ENCODE data around the gene PEX6. TPM values are rescaled to one million over a fixed set of nuclear protein-coding genes. Genes with fewer than 3 reads are reported as not detected.

Gene PEX6
- total RNA-seq, 1 experiment from 2014 or later: 19.2 TPM

DNA sequence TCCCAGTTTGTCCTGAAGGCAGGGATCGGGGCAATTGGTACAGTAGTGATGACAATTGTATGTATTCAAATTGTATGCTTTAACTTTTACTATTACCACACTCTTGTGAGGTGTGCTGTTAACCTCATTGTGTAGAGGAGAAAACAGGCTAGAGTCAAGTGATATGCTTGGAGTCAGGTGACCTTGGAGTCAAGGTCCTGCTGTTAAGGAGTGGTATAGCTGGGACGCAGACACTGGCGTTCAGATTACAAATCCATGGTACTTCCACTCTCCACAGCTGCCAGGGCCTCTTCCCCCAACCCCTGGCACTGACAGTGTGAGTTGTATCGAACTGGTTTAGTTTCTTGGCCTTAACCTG is 39.2 kb downstream of the PEX6 start:
- in situ Hi-C loops (cut with HindIII; ENCODE audit: low sequenced_read_pairs): no loop called here
- DNase-seq (ENCODE audit: low spot score): no peak

DNA sequence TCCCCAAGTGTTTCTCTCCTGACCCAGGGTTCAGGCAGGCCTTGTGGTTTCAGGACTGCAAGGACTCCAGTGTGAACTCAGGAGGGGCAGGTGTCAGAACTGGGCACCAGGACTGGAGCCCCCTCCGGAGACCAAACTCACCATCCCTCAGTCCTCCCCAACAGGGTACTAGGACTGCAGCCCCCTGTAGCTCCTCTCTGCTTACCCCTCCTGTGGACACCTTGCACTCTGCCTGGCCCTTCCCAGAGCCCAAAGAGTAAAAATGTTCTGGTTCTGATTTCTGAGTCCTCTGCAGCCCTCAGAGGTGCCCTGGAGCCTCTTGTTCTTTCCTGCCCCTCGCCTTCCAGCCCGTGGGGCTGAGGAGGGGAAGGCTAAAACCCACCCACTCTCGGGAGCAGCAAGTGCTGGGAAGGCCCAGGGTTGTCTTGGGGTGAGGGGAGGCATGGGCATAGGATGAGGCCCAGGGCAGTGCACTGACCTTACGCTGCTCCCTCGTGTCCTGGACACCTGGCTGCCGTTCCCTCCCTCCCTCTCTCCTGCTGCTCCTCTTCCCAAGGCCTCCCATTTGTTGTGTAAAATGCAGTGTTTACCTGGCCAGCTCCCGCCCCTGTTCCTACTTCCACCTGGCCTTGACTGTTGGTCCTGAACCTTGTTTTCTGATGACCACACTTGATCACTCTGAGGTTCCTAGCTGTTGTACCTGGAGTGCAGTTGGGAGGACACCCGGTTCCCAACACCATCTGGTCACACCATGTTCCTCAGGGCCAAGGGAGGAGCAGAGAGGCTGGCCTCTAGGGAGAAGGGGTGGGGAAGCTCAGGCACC is 39.8 kb downstream of the PEX6 start:
- no peak for DNase-seq (ENCODE audit: low spot score)

DNA sequence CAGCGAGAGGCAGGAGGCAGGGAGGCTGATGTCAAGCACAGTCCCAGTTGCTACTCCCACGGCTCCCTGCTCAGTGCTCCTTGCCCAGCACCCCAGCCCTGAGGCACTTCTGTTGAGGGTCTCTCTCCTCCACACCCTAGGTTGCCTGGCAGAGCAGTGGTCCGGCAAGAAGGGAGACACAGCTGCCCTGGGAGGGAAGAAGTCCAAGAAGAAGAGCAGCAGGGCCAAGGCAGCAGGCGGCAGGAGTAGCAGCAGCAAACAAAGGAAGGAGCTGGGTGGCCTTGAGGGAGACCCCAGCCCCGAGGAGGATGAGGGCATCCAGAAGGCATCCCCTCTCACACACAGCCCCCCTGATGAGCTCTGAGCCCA is 40.6 kb downstream of the PEX6 start:
- in situ Hi-C loops (cut with HindIII; ENCODE audit: low sequenced_read_pairs): no loop called here
- no peak for DNase-seq (ENCODE audit: low spot score)

More for the DNA sequence above, 39.8 kb downstream of the PEX6 start:
- in situ Hi-C loops (cut with HindIII; ENCODE audit: low sequenced_read_pairs): no loop called here

GRCh38 chr6:42937548-42938427 is 41.2 kb downstream of the PEX6 start:
- in situ Hi-C loops (cut with HindIII; ENCODE audit: low sequenced_read_pairs): no loop called here
- no peak for DNase-seq (ENCODE audit: low spot score)

- in situ Hi-C loops (cut with HindIII; ENCODE audit: low sequenced_read_pairs): no loop called here
- no peak for DNase-seq (ENCODE audit: low spot score)
These were observed 42.6 kb downstream of the PEX6 start for GRCh38 chr6:42936398-42936797.

GRCh38 chr6:42935322-42935721 is 43.7 kb downstream of the PEX6 start:
- in situ Hi-C loops (cut with HindIII; ENCODE audit: low sequenced_read_pairs): no loop called here
- no peak for DNase-seq (ENCODE audit: low spot score)

DNA sequence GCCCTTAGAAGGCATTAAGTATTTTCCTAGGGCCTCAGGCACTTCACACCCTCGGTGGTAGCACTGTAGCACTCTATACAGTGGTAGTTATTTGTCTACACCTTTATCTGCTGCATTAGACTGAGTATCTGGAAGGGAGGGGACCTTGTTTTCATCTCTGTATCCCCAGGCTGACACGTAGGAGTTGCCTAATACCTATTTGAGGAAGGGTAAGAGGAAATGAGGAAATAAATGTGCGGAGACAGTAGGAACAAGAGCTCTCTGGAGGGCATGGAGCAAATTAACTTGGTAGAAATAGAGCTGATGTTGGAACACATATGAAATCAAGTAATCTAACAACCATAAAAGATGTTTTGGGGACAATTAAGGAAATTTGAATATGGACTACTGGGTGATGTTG is 45.8 kb downstream of the PEX6 start:
- no peak for DNase-seq (ENCODE audit: low spot score)
- in situ Hi-C loops (cut with HindIII; ENCODE audit: low sequenced_read_pairs): no loop called here

GRCh38 chr6:42932412-42932811 is 46.6 kb downstream of the PEX6 start:
- DNase-seq (ENCODE audit: low spot score): no peak
- in situ Hi-C loops (cut with HindIII; ENCODE audit: low sequenced_read_pairs): no loop called here

- DNase-seq (ENCODE audit: low spot score): no peak
- in situ Hi-C loops (cut with HindIII; ENCODE audit: low sequenced_read_pairs): no loop called here
These were observed 49.1 kb downstream of the PEX6 start for GRCh38 chr6:42929821-42930360.

DNA sequence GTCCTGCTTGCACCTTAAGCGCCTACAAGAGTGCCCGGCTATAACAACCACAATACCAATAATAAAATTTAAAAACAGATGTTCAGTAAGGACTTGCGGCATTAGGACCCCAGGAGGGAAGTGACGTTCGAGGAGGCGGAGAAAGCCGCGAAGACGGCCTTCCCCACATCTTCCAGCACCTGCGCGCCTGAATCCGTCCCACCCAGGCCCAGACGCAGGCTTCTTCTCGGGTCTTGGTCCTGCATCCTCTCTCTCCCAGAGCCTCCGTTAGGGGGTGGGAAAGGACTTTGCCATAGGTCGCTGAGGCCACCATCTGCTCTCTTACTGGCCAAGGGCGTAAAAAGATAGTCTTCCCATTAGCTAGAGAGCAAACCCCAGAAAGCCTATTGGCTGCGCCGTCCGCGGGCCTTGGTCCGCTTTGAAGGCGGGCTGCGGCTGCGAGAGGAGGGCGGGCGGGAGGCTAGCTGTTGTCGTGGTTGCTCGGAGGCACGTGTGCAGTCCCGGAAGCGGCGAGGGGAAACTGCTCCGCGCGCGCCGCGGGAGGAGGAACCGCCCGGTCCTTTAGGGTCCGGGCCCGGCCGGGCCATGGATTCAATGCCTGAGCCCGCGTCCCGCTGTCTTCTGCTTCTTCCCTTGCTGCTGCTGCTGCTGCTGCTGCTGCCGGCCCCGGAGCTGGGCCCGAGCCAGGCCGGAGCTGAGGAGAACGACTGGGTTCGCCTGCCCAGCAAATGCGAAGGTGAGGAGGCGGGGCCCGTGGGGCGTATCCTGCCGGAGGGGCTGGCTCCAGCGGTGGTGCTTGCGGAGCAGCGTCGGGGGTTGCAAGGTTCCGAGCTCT is 49.8 kb downstream of the PEX6 start, which contains the start of gene CNPY3:
TSS of gene CNPY3 (plus strand) at position 495 of the 835 bp plus-strand sequence. CDS start at position 586, 91 bp downstream.
- in situ Hi-C loops (cut with HindIII; ENCODE audit: low sequenced_read_pairs): no loop called here
- DNase-seq (ENCODE audit: low spot score): peak; percentile 99

- DNase-seq (ENCODE audit: low spot score): no peak
- in situ Hi-C loops (cut with HindIII; ENCODE audit: low sequenced_read_pairs): no loop called here
These were observed 53.6 kb downstream of the PEX6 start for GRCh38 chr6:42925248-42925857.

DNA sequence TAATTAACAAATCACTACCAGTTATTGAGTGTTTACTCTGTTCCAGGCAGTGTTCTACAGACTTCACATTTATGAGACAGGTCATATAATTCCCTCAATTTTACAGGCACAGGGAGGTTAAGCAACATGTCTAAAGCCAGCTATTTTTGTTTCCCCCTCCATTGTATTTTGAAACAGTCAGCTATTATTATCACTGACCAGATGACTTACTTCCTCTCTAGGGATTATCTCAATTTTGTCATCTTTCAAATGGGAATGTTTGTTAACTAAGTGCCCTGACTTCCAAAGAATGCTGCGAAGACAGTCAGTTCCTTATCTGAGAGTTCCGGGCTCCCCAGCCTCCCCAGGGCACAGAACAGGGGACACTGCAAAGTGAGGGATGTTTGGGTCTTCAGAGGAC is 55.3 kb downstream of the PEX6 start:
- no peak for DNase-seq (ENCODE audit: low spot score)
- in situ Hi-C loops (cut with HindIII; ENCODE audit: low sequenced_read_pairs): no loop called here

- in situ Hi-C loops (cut with HindIII; ENCODE audit: low sequenced_read_pairs): no loop called here
- no peak for DNase-seq (ENCODE audit: low spot score)
These were observed 57.2 kb downstream of the PEX6 start for GRCh38 chr6:42921801-42922200.

DNA sequence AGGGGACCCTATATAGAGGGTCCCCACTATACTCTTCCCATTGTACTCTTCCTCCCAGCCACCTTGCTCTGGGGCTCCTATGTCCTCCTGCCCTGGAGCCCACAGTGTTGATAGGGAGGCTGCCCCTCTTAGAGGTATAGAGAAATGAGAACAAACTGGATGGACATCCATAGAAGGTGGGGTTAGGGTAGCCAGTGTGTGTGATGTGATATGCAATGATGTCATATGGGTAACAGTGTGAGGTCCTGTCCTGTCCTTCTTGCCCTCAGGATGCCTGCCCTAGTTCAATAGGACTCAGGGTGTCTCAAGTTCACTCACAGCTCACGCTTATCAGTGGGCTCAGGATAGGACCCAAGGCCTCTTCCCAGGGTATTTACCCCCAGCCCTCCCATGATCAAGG is 62.7 kb downstream of the PEX6 start:
- no peak for DNase-seq (ENCODE audit: low spot score)
- in situ Hi-C loops (cut with HindIII; ENCODE audit: low sequenced_read_pairs): no loop called here

DNA sequence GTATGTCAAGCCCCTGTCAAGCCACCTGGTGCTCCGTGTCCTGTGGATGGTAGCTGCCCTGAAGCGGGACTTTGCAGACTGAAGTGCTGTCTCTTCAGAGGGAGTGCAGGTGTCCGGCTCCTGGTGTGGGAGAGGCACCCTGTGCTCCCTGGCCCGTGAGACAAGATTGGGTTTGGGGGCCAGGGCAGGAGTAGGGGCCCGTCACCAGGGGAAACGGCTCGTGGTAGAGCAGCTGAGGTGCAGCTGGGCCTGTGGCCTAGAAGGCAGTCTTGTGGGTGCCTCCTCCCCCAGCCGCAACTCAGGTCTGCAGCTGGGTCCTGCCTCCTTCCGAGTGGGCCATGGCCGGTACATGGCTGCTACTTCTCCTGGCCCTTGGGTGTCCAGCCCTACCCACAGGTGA is 63.2 kb downstream of the PEX6 start, which contains the start of gene PTCRA:
TSS of gene PTCRA (plus strand) at position 322 of the 400 bp plus-strand sequence. CDS start at position 339, 17 bp downstream.
- DNase-seq (ENCODE audit: low spot score): no peak
- in situ Hi-C loops (cut with HindIII; ENCODE audit: low sequenced_read_pairs): no loop called here

- no peak for DNase-seq (ENCODE audit: low spot score)
- in situ Hi-C loops (cut with HindIII; ENCODE audit: low sequenced_read_pairs): no loop called here
These were observed 64.4 kb downstream of the PEX6 start for GRCh38 chr6:42914546-42914945.
